Measurements from ENCODE around the gene SRPK3. TPM values are rescaled to one million over a fixed set of nuclear protein-coding genes. Genes with fewer than 3 reads are reported as not detected.

Gene SRPK3
- total and polyA plus RNA-seq, 2 donors (not counting 3 experiments of a cell fraction or from before 2014, with no cell fraction given): 0.25 to 0.40 TPM

DNA sequence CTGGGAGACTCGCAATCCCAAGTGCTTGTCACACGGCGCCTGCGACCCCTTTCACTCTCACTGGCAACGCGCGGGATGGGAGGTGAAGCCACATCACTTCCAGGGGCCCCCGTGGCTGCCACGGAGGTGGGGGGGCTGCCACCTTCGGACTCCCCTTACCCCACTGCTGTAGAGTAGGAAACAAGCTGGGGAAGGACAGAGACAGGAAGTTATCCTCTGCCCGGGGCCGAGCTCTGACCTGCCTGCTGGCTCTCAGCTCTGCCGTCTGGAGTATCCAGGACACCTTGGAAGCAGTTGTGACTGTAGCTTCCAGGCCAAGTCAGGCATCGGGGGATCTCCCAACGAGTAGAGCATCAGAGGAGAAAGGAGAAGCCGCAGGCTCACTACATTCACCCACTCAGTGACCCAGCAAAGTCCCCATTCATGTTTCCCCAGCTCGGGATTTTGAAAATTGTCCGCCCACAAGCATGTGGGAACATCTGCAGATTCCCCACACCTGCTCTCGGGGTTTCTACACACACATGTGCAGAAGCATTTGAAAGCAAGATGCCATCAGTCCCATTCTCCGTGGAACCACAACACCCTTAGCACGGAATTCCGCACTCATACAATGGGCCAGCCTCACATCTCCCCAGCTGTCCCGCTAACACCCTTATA lies 38.7 kb downstream of the SRPK3 start:
- H3K27ac ChIP-seq (ENCODE audit: insufficient read depth, low read depth, low read length): no peak overlapping the region
- dilution Hi-C loops (cut with MboI; ENCODE audit: extremely low pct_ligation_motif_present, low sequenced_read_pairs): no loop called here
- peak overlapping the region; percentile 27 for H2AFZ ChIP-seq (ENCODE audit: low read depth, low read length)
- H3K4me2 ChIP-seq (ENCODE audit: insufficient read depth, low read length): peak overlapping the region; percentile 8
- intact Hi-C loops (cut with micrococcal nuclease): loop anchor here (10.0 kb wide), 1 partner anchor 65 kb away; the partner anchor contains the start of gene L1CAM
- H3K36me3 ChIP-seq (ENCODE audit: control insufficient read depth in 2 of 2, extremely low read depth in 1 of 2, insufficient read depth in 2 of 2, low read length in 2 of 2): no peaks in the 10 kb centered on the region
- DNase-seq (ENCODE audit: low read depth, low spot score) (no peak), FAIRE-seq (no peak)
- no peak overlapping the region for H3K9ac ChIP-seq (replicated peaks; ENCODE audit: extremely low read depth, insufficient read depth, low read length)
- no peaks in the 10 kb centered on the region for H3K79me2 ChIP-seq (ENCODE audit: control insufficient read depth, insufficient read depth, low read length)
- BruUV-seq (replicated peaks): no TSS peak
- ChIA-PET POLR2A (no interaction called here), CTCF (interaction anchor here (0.9 to 1.0 kb wide), 2 partner anchors 9 to 129 kb away, joined by 3 to 4 read pairs; no protein-coding TSS in a partner anchor)
- no peaks in the 10 kb centered on the region for H4K20me1 ChIP-seq (replicated peaks; ENCODE audit: control insufficient read depth, extremely low read depth, insufficient read depth, low read length)
- H3K4me1 ChIP-seq (ENCODE audit: control insufficient read depth, extremely low read depth, insufficient read depth, low read length): peaks cover 4% of the 10 kb centered on the region
- peak overlapping the region in 1 of 3 experiments; percentile 35 for H3K4me3 ChIP-seq (replicated peaks in 1 of 3; ENCODE audit: insufficient read depth in 1 of 3, low read depth in 1 of 3, low read length in 3 of 3)
- H3K27me3 ChIP-seq (ENCODE audit: control insufficient read depth in 2 of 2, insufficient read depth in 2 of 2, low read length in 2 of 2): no peaks in the 10 kb centered on the region
- no peak for TF ChIP-seq MYC (IDR thresholded peaks at IDR 0.05; ENCODE audit: low read depth, low read length)
- TF ChIP-seq, protein P1, sequence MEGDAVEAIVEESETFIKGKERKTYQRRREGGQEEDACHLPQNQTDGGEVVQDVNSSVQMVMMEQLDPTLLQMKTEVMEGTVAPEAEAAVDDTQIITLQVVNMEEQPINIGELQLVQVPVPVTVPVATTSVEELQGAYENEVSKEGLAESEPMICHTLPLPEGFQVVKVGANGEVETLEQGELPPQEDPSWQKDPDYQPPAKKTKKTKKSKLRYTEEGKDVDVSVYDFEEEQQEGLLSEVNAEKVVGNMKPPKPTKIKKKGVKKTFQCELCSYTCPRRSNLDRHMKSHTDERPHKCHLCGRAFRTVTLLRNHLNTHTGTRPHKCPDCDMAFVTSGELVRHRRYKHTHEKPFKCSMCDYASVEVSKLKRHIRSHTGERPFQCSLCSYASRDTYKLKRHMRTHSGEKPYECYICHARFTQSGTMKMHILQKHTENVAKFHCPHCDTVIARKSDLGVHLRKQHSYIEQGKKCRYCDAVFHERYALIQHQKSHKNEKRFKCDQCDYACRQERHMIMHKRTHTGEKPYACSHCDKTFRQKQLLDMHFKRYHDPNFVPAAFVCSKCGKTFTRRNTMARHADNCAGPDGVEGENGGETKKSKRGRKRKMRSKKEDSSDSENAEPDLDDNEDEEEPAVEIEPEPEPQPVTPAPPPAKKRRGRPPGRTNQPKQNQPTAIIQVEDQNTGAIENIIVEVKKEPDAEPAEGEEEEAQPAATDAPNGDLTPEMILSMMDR (IDR thresholded peaks at IDR 0.05; ENCODE audit: extremely low read depth in 1 of 2, insufficient read depth in 1 of 2, low read depth in 1 of 2, low read length in 2 of 2): no peak
- TF ChIP-seq JUN (IDR thresholded peaks at IDR 0.05; ENCODE audit: borderline replicate concordance, insufficient read depth, insufficient read length, low read depth): no peak
- TF ChIP-seq, protein P2, sequence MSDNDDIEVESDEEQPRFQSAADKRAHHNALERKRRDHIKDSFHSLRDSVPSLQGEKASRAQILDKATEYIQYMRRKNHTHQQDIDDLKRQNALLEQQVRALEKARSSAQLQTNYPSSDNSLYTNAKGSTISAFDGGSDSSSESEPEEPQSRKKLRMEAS (IDR thresholded peaks at IDR 0.05; ENCODE audit: insufficient read depth, insufficient read length): no peak
- no peak for TF ChIP-seq POLR2A (IDR thresholded peaks at IDR 0.05; ENCODE audit: low read depth, low read length)
- no peaks in the 10 kb centered on the region for H3K9me1 ChIP-seq (replicated peaks; ENCODE audit: control insufficient read depth, extremely low read depth, insufficient read depth, low read length)
- no peaks in the 10 kb centered on the region for H3K9me3 ChIP-seq (replicated peaks; ENCODE audit: control insufficient read depth, insufficient read depth, low read length)

DNA sequence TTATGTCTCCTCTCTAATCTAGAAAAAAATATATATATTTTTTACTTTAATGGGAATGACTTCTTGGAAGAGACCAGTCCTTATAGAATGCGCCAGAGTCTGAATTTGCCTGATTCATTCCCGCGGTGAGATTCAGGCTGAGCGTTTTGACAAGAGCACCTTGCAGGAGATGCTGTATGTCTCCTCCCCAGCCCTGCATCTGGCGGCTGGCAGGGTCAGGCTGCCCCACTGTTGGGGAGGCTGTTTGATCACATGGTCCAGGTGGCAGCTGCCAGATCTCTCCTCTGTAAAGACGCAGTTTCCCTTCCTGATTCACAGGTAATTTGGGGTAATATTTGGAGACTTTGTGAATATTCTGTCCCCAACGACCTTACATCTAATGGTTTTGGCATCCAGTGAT lies 39.8 kb downstream of the SRPK3 start:
- TF ChIP-seq POLR2AphosphoS5 (IDR thresholded peaks at IDR 0.05; ENCODE audit: insufficient read depth, low read depth, low read length) (no peak), FOS (IDR thresholded peaks at IDR 0.05; ENCODE audit: borderline replicate concordance, insufficient read depth, low read length) (no peak), EZH2 (IDR thresholded peaks at IDR 0.05; ENCODE audit: borderline replicate concordance, low read depth, low read length, severe bottlenecking) (no peak), POLR2A (IDR thresholded peaks at IDR 0.05; ENCODE audit: low read depth, low read length) (no peak)
- TF ChIP-seq, protein P1 (IDR thresholded peaks at IDR 0.05; ENCODE audit: extremely low read depth in 1 of 2, insufficient read depth in 1 of 2, low read depth in 1 of 2, low read length in 2 of 2): no peak
- Histone ChIP-seq H3K4me3 (replicated peaks in 1 of 3; ENCODE audit: insufficient read depth in 1 of 3, low read depth in 1 of 3, low read length in 3 of 3) (no peak overlapping the region), H3K36me3 (ENCODE audit: control insufficient read depth in 2 of 2, extremely low read depth in 1 of 2, insufficient read depth in 2 of 2, low read length in 2 of 2) (no peaks in the 10 kb centered on the region), H3K9ac (replicated peaks; ENCODE audit: extremely low read depth, insufficient read depth, low read length) (no peak overlapping the region), H3K4me2 (ENCODE audit: insufficient read depth, low read length) (no peak overlapping the region), H3K9me1 (replicated peaks; ENCODE audit: control insufficient read depth, extremely low read depth, insufficient read depth, low read length) (no peaks in the 10 kb centered on the region), H3K4me1 (ENCODE audit: control insufficient read depth, extremely low read depth, insufficient read depth, low read length) (peaks cover 4% of the 10 kb centered on the region), H3K27ac (ENCODE audit: insufficient read depth, low read depth, low read length) (no peak overlapping the region), H3K9me3 (replicated peaks; ENCODE audit: control insufficient read depth, insufficient read depth, low read length) (no peaks in the 10 kb centered on the region), H3K27me3 (ENCODE audit: control insufficient read depth in 2 of 2, insufficient read depth in 2 of 2, low read length in 2 of 2) (peaks cover 0 to 2% of the 10 kb centered on the region in 2 experiments), H3K79me2 (ENCODE audit: control insufficient read depth, insufficient read depth, low read length) (no peaks in the 10 kb centered on the region), H4K20me1 (replicated peaks; ENCODE audit: control insufficient read depth, extremely low read depth, insufficient read depth, low read length) (no peaks in the 10 kb centered on the region), H2AFZ (ENCODE audit: low read depth, low read length) (no peak overlapping the region)
- no peak for FAIRE-seq
- DNase-seq (ENCODE audit: low read depth, low spot score): no peak
- dilution Hi-C loops (cut with MboI; ENCODE audit: extremely low pct_ligation_motif_present, low sequenced_read_pairs): no loop called here
- BruUV-seq (replicated peaks): no TSS peak
- intact Hi-C loops (cut with micrococcal nuclease): no loop called here
- CTCF ChIA-PET: no interaction called here
- POLR2A ChIA-PET: no interaction called here

Measured in endothelial cell of umbilical vein (primary cell).